HG03354 (cell line): ENCODE measurements around the gene PXMP4.

Source experiments
- ATAC-seq: cut with Tn5 transposase; IDR thresholded peaks from one replicate; pipeline ENCODE4 v1.9.1; 2021; ENCODE audit warnings: mild to moderate bottlenecking; ENCODE audit not compliant: unreplicated experiment, poor library complexity, severe bottlenecking

PXMP4 gene

GRCh38 chr20:33674294-33675135 is 45.6 kb downstream of the PXMP4 start, which contains the start of gene NECAB3:
Gene NECAB3 (minus strand): TSS chr20:33674428. CDS start chr20:33674352, 76 bp downstream.
- ATAC-seq = peak; percentile 56

- ATAC-seq = peak; percentile 30
Measured at GRCh38 chr20:33673410-33674293, 46.5 kb downstream of the PXMP4 start.

DNA sequence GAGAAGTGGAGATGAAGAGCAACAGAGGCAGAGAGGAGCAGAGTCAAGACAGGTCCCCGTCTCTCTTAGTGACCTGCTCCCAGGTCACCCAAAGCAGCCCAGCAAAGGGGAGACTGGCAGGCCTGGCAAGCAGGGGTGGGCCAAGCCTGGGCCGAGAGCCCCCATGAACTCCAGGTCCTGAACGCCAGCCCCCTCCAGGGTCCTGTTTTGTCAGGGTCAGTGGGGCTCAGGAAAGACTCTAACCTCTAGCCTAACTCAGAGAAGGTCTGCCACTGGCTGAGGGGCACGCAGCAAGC is 47.0 kb downstream of the PXMP4 start:
- no peak for ATAC-seq

- ATAC-seq = no peak
Measured at GRCh38 chr20:33672426-33673113, 47.5 kb downstream of the PXMP4 start.

- ATAC-seq = no peak
Measured at GRCh38 chr20:33671573-33672288, 48.4 kb downstream of the PXMP4 start.

- no peak for ATAC-seq
Measured at GRCh38 chr20:33670715-33671499, 49.2 kb downstream of the PXMP4 start.

GRCh38 chr20:33669873-33670640 is 50.1 kb downstream of the PXMP4 start:
- no peak for ATAC-seq

GRCh38 chr20:33669224-33669623 is 50.9 kb downstream of the PXMP4 start:
- ATAC-seq = no peak

DNA sequence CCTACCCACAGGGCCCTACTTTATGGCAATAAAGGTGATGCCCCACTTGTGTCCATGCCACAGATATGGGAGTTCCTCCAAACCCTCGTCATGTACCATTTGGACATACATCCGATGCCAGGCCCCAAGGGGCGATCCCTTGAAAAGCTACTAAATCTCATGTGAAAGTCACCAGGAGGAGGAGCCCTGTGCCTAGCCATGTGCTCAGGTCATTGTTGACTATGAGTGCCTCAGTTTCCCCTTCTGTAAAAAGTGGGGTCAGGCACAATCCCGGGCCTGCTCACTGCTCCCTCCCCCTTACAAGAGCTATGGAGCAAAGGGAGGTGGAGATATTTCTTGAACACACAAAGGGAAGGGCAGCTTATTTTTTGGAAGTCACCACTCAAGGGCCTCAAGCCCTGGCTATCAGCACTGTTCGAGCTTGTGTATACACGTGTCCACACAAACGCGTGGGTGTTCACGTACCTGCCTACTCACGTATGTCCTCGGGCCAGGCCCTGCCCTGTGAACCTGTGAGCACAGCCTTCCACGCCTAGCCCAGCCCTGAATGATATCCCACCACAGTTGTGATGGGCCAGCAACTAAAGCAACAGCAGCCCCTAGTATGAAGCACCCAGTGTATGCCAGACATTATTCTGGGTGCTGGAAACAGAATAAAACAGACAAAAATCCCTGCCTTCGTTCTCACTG is 51.5 kb downstream of the PXMP4 start:
- ATAC-seq = no peak

GRCh38 chr20:33667676-33668465 is 52.2 kb downstream of the PXMP4 start:
- ATAC-seq = peak; percentile 48

- peak; percentile 22 for ATAC-seq
Measured at GRCh38 chr20:33667245-33667675, 52.9 kb downstream of the PXMP4 start.

DNA sequence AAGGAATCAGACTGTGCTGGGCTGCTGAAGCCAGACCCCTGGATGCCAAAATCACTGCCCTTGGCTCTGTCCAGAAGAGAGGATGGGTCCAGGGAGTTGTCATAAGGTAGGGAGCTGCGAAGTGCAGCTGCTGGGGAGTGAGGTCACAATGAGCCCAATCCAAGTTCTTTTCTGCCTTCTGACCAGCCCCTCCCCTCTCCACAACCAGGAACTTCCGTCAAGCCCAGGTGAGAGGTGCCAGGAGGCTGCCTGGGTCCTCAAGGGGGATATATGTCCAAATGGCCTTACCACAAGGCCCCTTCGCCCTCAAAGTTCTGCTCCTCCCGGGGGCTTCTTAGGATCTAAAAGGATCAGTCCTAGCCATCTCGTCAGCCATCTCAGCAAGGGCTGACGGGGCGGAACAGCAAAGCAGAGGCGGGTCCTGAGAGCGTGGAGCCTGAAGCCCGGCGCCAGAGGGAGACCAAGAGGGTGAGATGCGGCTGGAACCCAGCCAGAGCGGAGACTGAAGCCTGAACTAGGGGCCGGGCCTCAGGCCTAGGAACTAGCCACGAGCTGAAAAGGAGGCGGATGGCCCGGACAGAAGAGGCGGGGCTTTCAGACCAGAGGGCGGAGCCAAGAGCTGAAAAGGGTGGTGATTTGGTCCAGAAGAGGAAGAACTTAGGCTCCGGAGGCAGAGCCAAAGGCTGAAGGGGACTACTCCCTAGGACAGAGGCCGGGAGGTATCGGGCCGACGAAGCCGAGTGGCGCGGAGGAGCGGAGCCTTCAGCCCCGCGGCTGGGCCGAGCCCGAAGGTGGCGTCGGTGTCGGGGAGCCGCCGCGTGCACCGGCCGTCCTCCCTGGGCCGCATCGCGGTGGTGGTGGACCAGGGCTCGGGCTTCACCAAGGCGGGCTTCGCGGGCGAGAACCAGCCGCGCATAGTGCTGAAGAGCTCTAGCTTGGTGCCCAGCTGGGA is 53.5 kb downstream of the PXMP4 start, which contains the start of gene ACTL10:
Gene ACTL10 (plus strand): TSS at position 651 of the 952 bp plus-strand sequence. CDS start 555 bp downstream, outside the sequence.
- peak; percentile 71 for ATAC-seq

GRCh38 chr20:33664762-33665144 is 55.4 kb downstream of the PXMP4 start:
- no peak for ATAC-seq

GRCh38 chr20:33664085-33664761 is 55.9 kb downstream of the PXMP4 start:
- ATAC-seq = no peak
